Memory B cell (primary cell): Measurements from ENCODE around the gene ERBB4.

ENCODE experiments used
- ATAC-seq: fragments of 150-1000 bp; cut with Tn5 transposase; 2 replicates; pipeline ENCODE4 v1.10.0; 2021; ENCODE audit warnings: low read depth, mild to moderate bottlenecking, moderate library complexity
- DNase-seq, 2 donors: peaks; one replicate each; pipeline ENCODE4 v3.0.0; 2022; ENCODE audit warnings: low spot score in 2 of 2
- H3K27ac Mint-ChIP-seq: one replicate; pipeline ENCODE4 v1.8.0; 2022; ENCODE audit warnings: mild to moderate bottlenecking, moderate library complexity, mixed read lengths
- H3K27me3 Mint-ChIP-seq: one replicate; pipeline ENCODE4 v1.8.0; 2022; ENCODE audit warnings: mixed read lengths
- H3K36me3 Mint-ChIP-seq: one replicate; pipeline ENCODE4 v1.8.0; 2022; ENCODE audit warnings: mild to moderate bottlenecking, mixed read lengths
- H3K4me1 Mint-ChIP-seq: one replicate; pipeline ENCODE4 v1.8.0; 2022; ENCODE audit warnings: mixed read lengths
- H3K4me3 Mint-ChIP-seq: one replicate; pipeline ENCODE4 v1.8.0; 2022; ENCODE audit warnings: mild to moderate bottlenecking, moderate library complexity, mixed read lengths
- H3K9me3 Mint-ChIP-seq: one replicate; pipeline ENCODE4 v1.8.0; 2022; ENCODE audit warnings: mixed read lengths

The ERBB4 gene

GRCh38 chr2:211846714-211847113 lies 691.9 kb downstream of the ERBB4 start:
- Mint-ChIP-seq H3K4me1 (no peaks in the 10 kb centered on the region), H3K4me3 (no peak overlapping the region), H3K9me3 (no peaks in the 10 kb centered on the region), H3K36me3 (no peaks in the 10 kb centered on the region), H3K27me3 (no peaks in the 10 kb centered on the region), H3K27ac (no peak overlapping the region)
- ATAC-seq (no peak), DNase-seq (no peak)

GRCh38 chr2:211846036-211846400 lies 692.6 kb downstream of the ERBB4 start:
- H3K27ac Mint-ChIP-seq, result no peak overlapping the region
- ATAC-seq (no peak), DNase-seq (no peak)
- H3K4me1 Mint-ChIP-seq, result no peaks in the 10 kb centered on the region
- H3K27me3 Mint-ChIP-seq, result no peaks in the 10 kb centered on the region
- no peak overlapping the region for H3K4me3 Mint-ChIP-seq
- H3K36me3 Mint-ChIP-seq, result no peaks in the 10 kb centered on the region
- H3K9me3 Mint-ChIP-seq, result no peaks in the 10 kb centered on the region

- Mint-ChIP-seq H3K9me3 (no peaks in the 10 kb centered on the region), H3K36me3 (no peaks in the 10 kb centered on the region), H3K27me3 (no peaks in the 10 kb centered on the region), H3K4me1 (no peaks in the 10 kb centered on the region), H3K4me3 (no peak overlapping the region), H3K27ac (no peak overlapping the region)
- no peak for ATAC-seq
- no peak for DNase-seq
These were observed 693.1 kb downstream of the ERBB4 start for GRCh38 chr2:211845338-211846035.

GRCh38 chr2:211837706-211838105 lies 700.9 kb downstream of the ERBB4 start:
- Mint-ChIP-seq H3K27ac (no peak overlapping the region), H3K4me3 (no peak overlapping the region), H3K9me3 (peaks cover 5% of the 10 kb centered on the region), H3K27me3 (no peaks in the 10 kb centered on the region), H3K36me3 (no peaks in the 10 kb centered on the region), H3K4me1 (no peaks in the 10 kb centered on the region)
- ATAC-seq (no peak), DNase-seq (no peak)

GRCh38 chr2:211837206-211837605 lies 701.4 kb downstream of the ERBB4 start:
- H3K9me3 Mint-ChIP-seq, result peaks cover 5% of the 10 kb centered on the region
- no peak for ATAC-seq
- H3K36me3 Mint-ChIP-seq, result no peaks in the 10 kb centered on the region
- DNase-seq, result no peak
- H3K4me1 Mint-ChIP-seq, result no peaks in the 10 kb centered on the region
- H3K27me3 Mint-ChIP-seq, result no peaks in the 10 kb centered on the region
- no peak overlapping the region for H3K27ac Mint-ChIP-seq
- no peak overlapping the region for H3K4me3 Mint-ChIP-seq

GRCh38 chr2:211836409-211836808 lies 702.2 kb downstream of the ERBB4 start:
- no peaks in the 10 kb centered on the region for H3K36me3 Mint-ChIP-seq
- ATAC-seq (no peak), DNase-seq (no peak)
- H3K4me1 Mint-ChIP-seq, result no peaks in the 10 kb centered on the region
- H3K9me3 Mint-ChIP-seq, result peaks cover 5% of the 10 kb centered on the region
- no peak overlapping the region for H3K4me3 Mint-ChIP-seq
- no peak overlapping the region for H3K27ac Mint-ChIP-seq
- no peaks in the 10 kb centered on the region for H3K27me3 Mint-ChIP-seq

GRCh38 chr2:211835695-211836094 lies 702.9 kb downstream of the ERBB4 start:
- ATAC-seq (no peak), DNase-seq (no peak)
- no peak overlapping the region for H3K4me3 Mint-ChIP-seq
- no peaks in the 10 kb centered on the region for H3K36me3 Mint-ChIP-seq
- no peaks in the 10 kb centered on the region for H3K4me1 Mint-ChIP-seq
- H3K27ac Mint-ChIP-seq, result no peak overlapping the region
- no peaks in the 10 kb centered on the region for H3K27me3 Mint-ChIP-seq
- peaks cover 5% of the 10 kb centered on the region for H3K9me3 Mint-ChIP-seq

GRCh38 chr2:211833582-211834279 lies 704.9 kb downstream of the ERBB4 start:
- DNase-seq (no peak), ATAC-seq (no peak)
- H3K27me3 Mint-ChIP-seq, result no peaks in the 10 kb centered on the region
- H3K36me3 Mint-ChIP-seq, result no peaks in the 10 kb centered on the region
- no peak overlapping the region for H3K27ac Mint-ChIP-seq
- no peaks in the 10 kb centered on the region for H3K4me1 Mint-ChIP-seq
- H3K4me3 Mint-ChIP-seq, result no peak overlapping the region
- H3K9me3 Mint-ChIP-seq, result no peaks in the 10 kb centered on the region

GRCh38 chr2:211829725-211830124 lies 708.9 kb downstream of the ERBB4 start:
- Mint-ChIP-seq H3K4me3 (no peak overlapping the region), H3K9me3 (no peaks in the 10 kb centered on the region), H3K27me3 (no peaks in the 10 kb centered on the region), H3K4me1 (no peaks in the 10 kb centered on the region), H3K27ac (no peak overlapping the region), H3K36me3 (no peaks in the 10 kb centered on the region)
- ATAC-seq, result no peak
- no peak for DNase-seq

GRCh38 chr2:211823886-211824479 lies 714.6 kb downstream of the ERBB4 start:
- Mint-ChIP-seq H3K36me3 (no peaks in the 10 kb centered on the region), H3K27ac (no peak overlapping the region), H3K9me3 (peaks cover 17% of the 10 kb centered on the region), H3K27me3 (no peaks in the 10 kb centered on the region), H3K4me1 (no peaks in the 10 kb centered on the region), H3K4me3 (no peak overlapping the region)
- ATAC-seq, result no peak
- DNase-seq, result no peak

GRCh38 chr2:211822686-211823335 lies 715.8 kb downstream of the ERBB4 start:
- Mint-ChIP-seq H3K4me1 (no peaks in the 10 kb centered on the region), H3K4me3 (no peak overlapping the region), H3K27ac (no peak overlapping the region), H3K9me3 (peaks cover 17% of the 10 kb centered on the region), H3K36me3 (no peaks in the 10 kb centered on the region), H3K27me3 (no peaks in the 10 kb centered on the region)
- ATAC-seq (no peak), DNase-seq (no peak)

- Mint-ChIP-seq H3K36me3 (no peaks in the 10 kb centered on the region), H3K27me3 (no peaks in the 10 kb centered on the region), H3K4me3 (no peak overlapping the region), H3K27ac (no peak overlapping the region), H3K4me1 (no peaks in the 10 kb centered on the region), H3K9me3 (peaks cover 13% of the 10 kb centered on the region)
- DNase-seq (no peak), ATAC-seq (no peak)
These were observed 721.8 kb downstream of the ERBB4 start for GRCh38 chr2:211816754-211817153.

GRCh38 chr2:211812587-211812986 lies 726.0 kb downstream of the ERBB4 start:
- Mint-ChIP-seq H3K27ac (no peak overlapping the region), H3K9me3 (no peaks in the 10 kb centered on the region), H3K4me1 (no peaks in the 10 kb centered on the region), H3K27me3 (no peaks in the 10 kb centered on the region), H3K4me3 (no peak overlapping the region), H3K36me3 (no peaks in the 10 kb centered on the region)
- ATAC-seq, result no peak
- DNase-seq, result no peak

- H3K27me3 Mint-ChIP-seq, result no peaks in the 10 kb centered on the region
- DNase-seq (no peak), ATAC-seq (no peak)
- H3K9me3 Mint-ChIP-seq, result no peaks in the 10 kb centered on the region
- H3K4me1 Mint-ChIP-seq, result no peaks in the 10 kb centered on the region
- no peak overlapping the region for H3K27ac Mint-ChIP-seq
- H3K4me3 Mint-ChIP-seq, result no peak overlapping the region
- H3K36me3 Mint-ChIP-seq, result no peaks in the 10 kb centered on the region
These were observed 735.9 kb downstream of the ERBB4 start for GRCh38 chr2:211802666-211803065.
